ENCODE data around the gene CDH11. TPM values are rescaled to one million over a fixed set of nuclear protein-coding genes. Genes with fewer than 3 reads are reported as not detected.
A peak's percentile ranks its signal among the peaks of the same experiment; 100 is the strongest.

CDH11 gene
- polyA plus RNA-seq, 1 donor: 41.9 TPM

DNA sequence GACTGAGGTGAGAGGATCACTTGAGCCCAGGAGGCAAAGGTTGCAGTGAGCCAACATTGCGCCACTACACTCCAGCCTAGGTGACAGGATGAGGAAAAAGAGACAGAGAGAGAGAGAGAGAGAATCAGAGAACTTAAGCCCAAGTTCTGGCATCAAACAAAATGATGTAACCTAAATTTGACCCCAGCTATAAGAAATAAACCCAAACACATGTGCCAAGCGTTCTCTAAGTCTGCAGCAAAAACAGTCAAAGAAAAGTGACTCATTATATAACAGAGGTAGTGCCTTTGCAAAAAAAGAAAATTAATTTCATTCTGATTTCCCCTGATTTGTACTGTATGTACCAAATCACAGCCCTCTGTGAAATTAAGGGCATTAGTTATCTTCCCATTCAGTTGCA is 89.5 kb downstream of the CDH11 start:
- DNase-seq: no peak

DNA sequence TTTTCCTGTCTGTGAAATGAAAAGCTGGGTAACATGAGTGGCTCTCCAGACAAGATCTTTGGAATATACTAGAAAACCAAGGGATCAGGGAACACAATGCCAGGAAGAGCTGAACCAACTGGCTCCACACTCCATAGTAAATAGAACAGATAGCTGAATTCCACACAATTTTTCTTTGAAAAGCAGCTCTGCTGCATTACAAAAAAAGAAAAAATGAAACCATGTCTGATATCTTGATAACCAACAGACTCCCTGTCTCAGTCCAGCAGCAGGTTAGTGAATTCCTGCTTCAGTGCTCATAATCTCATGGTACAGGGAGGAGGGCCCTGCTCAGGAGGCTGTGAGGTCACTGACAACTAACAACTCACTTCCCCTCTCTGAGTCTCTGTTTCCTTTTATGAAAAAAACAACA is 97.1 kb downstream of the CDH11 start:
- no peak for DNase-seq

DNA sequence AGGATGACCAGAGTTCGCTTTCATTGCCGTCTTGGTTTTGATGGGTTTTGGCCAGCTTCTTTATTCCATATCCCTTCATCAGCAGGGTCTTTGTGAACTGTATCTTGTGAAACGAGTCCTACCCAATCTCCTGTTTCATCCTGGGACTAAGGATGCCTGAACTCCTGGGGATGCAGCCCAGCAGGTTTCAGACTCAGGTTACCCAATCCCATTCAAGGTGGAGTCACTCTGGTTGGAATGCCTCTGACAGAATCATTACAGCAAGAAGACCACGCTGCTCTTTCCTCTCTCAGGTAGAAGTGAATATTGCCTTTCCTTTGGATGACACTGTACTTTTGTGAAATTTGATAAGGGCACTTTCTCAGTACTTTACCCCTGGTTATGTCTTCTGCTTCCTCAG is 98.1 kb downstream of the CDH11 start:
- DNase-seq: no peak

DNA sequence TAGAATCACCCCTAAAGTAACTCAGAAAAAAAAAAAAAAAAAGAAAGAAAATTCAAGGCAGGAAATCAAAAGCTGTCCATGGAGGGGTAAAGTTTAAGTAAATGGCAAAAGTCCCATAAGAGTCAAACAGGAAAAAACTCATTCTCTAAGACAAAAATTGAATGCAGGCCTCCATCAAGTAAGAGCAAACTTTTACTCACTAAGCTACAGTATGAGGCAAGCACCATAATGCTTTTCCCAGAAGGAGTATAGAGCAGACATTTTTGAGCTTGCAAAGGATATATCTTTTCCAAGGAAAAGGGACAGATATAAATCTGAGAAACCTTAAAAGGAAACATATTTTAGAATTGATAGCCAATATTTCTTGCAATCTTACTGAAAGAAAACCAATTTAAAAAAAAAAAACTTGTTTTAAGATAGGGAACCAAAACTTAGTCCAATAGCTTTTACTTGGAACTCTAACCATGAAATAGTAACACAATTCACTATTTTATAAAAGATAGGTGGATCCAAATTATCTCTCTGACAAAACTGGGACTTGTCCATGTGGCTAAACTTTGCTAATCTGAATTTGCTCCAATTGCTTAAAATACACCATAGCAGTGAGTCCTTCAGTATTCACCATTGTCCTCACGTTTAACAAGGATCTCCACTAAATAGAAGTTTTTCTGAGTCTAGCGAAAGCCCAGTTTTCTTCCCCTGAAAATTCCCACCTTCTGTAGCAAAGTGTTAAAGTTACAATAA is 99.8 kb downstream of the CDH11 start:
- peak; percentile 39 for DNase-seq

DNA sequence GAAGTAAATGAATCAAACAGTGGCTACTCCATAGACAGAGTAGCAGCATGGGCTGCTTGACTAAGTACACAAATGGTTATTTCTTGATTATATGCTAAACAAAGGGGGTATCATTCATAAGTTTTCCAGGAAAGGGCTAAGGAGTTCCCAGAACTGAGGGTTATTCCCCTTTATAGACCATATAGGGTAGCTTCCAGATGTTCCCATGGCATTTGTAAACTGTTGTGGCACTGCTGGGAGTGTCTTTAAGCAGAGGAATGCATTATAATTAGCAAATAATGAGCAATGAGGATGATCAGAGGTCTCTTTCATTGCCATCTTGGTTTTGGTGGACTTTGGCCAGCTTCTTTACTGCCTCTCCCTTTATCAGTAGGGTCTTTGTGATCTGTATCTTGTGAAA is 105.1 kb downstream of the CDH11 start:
- no peak for DNase-seq

DNA sequence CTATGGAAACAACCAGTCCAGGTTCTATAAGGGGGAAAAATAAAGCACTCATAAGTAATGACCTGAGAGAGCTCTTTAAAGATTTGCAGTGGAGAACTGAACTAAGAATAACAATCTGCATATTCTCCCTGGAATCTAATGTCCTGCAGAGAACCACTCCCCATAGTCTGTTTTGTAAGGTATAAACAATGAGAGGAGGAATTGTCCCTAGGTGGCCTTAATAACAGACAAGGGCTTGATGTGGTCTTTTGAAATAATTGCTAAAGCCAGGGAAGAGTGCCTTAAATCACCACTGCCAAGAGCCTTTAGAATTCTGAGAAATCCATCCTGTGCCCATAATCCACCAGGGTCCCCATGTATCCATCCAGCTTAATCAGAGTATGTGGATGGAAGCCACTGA is 106.3 kb downstream of the CDH11 start:
- no peak for DNase-seq

DNA sequence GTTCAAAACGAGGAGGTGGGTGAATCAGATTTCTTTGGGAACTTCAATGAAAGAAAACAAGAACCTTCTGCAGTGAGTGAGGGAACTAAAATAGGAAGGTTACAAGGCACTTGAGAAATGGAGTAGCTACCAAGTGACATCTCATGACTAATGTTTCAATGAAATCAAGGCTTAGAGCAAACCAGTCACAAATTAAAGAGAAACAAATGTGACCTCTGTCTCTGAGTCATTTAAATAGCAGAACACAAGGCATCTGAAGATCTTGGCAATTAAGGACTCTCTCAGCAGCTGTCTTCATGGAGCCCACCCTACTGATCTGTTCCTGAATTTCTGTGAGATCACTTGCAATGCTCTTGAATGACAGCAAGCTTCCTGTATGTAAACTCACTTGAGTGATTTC is 109.5 kb downstream of the CDH11 start:
- no peak for DNase-seq

DNA sequence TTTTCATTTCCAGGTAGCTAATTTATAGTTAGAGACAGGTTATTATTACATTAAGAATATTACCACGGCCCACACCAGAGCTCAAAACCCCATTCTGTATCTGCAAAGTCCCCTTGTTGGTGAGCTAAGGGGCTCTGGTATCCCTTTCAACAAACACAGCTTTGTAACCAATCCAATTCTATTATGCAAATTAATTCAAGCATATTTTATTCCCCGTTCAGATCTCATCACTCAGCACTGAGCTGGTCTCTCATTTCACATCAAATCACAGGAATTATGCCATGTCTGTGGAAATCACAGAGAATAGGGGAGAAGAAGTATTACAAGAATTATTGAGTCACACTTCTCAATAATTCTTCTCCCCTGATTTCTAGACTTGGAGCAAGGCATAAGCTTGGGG is 111.7 kb downstream of the CDH11 start:
- no peak for DNase-seq

DNA sequence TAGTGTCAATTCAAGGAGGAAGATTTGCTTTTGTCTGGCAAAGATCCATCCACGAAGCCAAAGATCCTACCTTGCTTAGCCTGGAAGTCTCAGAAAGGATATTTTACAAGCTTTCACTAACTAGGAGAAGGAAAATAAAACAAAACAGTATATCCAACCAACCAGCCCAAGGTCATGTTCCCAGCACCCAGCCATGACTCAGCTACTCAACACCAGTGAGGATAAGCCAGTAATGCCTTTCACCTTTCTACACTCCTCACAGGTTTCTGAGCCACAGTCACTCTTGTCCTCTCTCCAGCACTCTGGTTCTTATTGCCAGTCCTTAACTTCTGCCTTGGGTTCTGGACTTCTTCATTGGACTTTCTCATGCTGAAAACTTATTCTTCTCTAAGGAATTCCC is 116.2 kb downstream of the CDH11 start:
- DNase-seq: no peak

DNA sequence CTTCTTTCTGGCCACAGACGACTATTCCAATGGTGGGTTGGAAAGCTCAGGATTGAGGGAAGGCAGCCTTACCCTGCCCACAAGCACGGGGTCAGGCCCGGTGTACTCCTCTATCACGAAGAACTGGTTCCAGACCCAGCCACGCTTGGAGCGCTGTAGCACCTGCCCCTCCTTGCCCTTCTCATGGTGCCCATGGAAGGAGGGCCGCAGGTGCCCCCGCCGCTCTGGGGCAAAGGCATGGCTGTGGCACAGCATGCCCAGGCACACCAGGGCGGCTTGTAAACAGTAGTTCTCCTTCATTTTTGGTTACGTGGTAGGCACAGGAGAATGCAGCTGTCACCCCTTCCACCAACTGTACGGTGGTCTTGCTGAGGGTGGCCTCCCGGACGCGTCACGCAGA is 117.3 kb downstream of the CDH11 start:
- DNase-seq: no peak

DNA sequence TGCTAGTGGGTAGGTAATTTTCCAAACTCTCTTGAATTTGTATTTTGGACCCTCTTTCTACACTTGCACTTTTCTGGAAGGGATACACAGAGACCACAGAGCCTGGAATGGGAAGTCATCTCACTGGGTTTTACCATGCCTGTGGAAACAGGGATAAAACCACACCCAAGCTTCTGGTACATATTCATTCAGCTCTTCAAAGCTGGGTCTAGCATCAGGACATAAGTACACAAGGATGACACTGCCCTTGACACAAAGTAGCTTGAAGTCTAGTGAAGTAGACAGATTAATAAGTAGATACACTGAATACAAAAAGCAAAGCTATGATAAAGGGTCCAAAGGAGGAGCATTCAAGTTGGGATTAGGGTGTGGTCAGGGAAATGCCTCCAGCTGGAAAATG is 118.2 kb downstream of the CDH11 start:
- no peak for DNase-seq

DNA sequence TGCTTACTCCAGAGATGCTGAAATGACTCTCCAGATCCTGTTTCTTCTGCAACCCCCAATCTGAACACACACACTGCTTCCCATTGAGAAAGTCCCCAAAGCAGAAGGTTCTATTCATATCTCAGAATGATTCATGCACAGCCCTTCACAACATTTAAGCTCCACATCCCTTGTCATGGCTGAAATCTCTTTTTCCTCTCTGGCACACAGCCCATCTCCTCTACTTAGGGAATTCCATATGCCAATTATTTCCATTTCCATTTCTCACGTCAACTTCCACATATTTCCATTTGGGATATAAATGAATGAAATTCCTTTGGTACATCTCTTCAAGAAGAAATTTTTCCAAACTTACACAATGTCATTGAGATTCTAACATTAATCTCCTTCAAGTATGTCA is 119.6 kb downstream of the CDH11 start:
- DNase-seq: peak; percentile 27

DNA sequence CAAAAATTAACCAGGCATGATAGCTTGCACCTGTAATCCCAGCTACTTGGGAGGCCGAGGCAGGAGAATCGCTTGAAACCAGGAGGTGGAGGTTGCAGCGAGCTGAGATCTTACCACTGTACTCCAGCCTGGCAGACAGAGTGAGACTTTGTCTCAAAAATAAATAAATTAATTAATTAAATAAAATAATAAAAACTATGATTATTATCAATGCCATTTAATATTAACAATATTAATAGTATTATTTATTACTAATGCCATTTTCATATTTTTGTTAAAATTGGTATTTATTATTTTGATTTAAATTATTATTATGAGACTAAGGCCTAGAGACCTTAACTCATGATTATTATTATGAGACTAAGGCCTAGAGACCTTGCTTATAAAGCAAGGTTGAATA is 121.2 kb downstream of the CDH11 start:
- DNase-seq: no peak

DNA sequence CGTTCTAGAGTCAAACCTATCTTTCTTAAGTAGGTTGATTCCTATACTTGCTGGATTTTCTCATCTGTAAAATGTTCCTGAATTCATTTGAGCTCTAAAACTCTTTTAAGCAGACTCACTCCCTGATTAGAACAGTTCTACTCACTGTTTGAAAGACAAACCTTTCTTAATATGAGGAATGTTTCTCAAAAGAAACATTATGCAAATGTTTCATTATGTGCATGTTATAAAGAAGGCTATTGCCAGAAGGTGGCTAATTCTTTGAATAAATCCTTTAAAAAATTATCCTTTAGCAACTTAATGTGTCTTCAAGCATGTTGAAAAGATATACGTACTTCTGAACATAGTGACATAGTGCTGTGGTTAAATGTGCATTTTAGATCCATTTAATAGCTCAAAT is 124.1 kb downstream of the CDH11 start:
- no peak for DNase-seq

DNA sequence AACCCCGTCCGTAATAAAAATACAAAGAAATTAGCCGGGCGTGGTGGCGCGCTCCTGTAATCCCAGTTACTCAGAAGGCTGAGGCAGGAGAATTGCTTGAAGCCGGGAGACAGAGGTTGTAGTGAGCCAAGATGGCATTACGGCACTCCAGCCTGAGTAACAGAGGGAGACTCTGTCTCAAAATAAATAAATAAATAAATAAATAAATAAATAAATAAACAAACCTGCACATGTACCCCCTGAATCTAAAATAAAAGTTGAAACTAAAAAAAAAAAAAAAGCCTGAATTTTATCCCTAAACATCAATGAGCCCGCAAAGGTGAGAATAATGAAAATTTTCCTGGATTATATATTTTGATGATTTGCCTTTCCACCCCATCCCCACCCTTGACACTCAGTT is 124.7 kb downstream of the CDH11 start:
- DNase-seq: no peak

DNA sequence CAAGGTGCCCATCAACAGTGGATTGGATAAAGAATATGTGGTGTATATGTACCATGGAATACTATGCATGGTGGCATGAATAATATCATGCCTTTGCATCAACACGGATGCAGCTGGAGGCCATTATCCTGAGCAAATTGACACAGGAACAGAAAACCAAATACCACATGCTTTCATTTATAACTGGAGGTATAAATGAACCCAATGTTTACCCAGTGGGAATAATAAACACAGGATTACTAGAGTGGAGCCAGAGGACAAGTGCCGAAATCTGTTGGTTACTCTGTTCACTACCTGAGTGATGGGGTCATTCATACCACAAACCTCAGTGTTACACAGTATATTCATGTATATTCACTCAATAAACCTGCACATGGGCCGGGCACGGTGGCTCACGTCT is 125.2 kb downstream of the CDH11 start:
- DNase-seq: no peak

DNA sequence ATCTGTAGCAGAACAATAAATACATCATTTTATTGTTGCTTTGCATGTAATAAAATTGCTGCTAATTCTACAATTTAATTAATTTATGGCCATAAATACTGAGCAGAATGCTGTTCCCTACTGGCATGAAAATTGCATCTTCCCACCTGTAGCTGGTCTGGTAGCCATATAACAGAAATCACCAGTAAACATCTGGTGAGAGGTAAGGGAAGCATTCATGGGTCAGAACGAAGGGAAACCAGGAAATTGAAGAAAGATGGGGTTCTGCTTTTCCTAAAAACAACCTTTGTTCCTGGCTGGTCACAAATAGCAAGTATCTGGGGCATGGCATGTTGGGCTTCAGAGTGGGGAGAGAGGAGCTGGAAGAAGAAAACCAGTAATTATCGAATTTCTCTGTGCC is 128.4 kb downstream of the CDH11 start:
- DNase-seq: no peak

DNA sequence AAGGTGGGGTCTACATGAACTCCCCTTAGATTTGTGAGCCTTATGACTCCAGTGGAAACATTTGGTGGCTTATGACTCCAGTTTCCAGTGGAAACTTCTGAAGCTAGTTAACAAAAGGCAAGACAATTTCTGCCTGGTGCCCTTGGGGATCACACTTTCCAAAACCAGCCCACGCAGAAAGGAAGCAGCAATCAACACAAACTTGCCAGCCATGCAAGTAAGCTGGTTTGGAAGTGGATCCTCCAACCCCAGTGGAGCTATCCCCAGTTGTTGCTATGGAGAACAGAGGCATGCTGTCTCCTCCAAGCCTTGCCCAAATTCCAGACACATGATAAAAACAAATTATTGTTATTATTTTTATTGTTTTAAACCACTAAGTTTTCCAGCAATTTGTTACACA is 130.9 kb downstream of the CDH11 start:
- DNase-seq: no peak

DNA sequence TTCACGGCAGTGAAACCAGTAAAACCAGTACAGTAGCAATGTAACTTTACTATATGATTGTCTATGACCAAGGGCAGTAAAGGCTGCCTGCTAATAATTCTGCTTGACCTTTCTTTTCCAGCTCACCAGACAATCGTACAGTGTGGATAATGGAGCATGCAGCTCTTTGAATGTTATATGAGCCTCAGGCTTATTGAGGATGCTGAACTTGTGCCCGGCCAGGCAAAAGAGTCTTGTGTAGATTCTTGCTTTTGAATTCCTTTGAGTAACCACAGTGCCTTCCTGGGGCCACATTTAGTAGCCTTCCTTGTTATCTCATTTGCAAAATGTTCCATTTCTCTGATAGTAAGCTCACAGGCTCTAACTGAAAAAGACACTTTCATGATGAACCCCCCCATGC is 131.8 kb downstream of the CDH11 start:
- DNase-seq: no peak

DNA sequence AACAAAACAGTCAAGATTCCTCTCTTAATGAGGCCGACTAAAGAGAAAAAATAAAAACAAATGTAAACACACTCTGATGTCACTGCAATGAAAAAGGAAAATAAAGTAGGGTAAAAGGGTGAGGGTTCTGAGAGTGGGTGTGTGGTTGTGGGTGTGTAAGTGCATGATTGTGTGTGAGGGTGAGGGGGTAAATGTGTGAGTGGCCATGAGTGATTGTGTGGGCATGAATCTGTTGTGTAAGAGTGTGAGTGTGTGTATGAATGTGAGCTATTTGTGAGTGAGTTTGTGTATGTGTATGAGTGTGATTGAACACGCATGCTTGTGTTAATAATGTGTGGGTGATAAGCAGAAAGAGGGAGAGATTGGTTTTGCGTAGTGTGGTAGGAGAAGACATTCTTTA is 132.8 kb downstream of the CDH11 start:
- no peak for DNase-seq

DNA sequence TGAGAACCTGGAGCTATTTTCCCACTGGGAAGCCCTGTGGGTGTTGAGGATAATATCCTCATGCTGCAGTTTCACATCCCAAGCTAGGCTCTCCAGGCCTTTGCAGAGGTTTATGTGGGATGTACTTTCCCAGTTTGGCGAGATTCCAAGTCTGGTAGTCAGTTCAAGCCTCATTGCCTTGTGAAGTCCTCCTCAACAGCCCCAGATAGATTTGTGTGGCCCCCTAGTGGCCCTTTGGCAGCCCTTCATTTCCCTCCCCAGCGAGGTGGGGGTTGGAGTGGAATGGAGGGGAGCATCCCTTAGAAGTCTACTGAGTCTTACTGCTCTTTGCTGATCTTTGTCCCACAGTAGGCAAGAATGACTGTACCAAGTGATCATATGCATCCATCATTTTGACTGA is 137.9 kb downstream of the CDH11 start:
- peak; percentile 36 for DNase-seq

DNA sequence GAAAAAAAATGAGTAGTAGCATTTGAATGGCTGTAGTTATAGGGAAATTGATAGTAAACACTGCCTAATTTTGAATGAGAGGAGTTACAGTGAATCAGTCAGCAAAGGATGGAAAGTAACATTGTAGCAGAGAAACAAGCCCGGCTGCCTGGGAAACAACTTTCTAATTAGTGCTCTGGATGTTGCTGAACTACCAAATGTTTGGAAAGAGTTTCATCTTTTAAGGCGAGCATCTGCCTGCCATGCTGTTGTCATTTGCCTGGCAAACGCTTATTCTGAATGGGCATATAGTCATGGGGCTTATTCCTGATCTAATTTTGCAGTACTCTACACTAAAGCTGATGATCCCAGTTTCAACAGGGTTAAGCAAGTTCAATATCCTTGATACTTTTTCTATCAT is 138.6 kb downstream of the CDH11 start:
- no peak for DNase-seq

DNA sequence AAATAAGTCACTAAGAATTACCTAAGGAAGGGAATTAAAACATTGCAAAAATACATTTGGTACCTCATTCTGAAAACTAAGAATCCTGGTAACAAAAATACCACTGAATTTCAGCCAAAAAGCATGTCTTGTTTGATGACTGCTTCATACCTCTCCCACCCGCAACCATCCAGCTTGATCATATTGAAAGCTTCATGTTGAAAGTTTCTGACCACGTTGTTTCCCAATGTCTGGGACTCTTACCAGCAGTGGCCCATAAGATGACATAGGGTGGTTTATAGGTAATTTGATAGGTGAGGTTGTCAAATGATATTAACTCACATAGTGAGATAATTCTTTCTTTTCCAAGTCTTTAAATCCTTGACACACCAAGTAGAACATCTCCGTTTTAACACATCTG is 139.3 kb downstream of the CDH11 start:
- DNase-seq: no peak

DNA sequence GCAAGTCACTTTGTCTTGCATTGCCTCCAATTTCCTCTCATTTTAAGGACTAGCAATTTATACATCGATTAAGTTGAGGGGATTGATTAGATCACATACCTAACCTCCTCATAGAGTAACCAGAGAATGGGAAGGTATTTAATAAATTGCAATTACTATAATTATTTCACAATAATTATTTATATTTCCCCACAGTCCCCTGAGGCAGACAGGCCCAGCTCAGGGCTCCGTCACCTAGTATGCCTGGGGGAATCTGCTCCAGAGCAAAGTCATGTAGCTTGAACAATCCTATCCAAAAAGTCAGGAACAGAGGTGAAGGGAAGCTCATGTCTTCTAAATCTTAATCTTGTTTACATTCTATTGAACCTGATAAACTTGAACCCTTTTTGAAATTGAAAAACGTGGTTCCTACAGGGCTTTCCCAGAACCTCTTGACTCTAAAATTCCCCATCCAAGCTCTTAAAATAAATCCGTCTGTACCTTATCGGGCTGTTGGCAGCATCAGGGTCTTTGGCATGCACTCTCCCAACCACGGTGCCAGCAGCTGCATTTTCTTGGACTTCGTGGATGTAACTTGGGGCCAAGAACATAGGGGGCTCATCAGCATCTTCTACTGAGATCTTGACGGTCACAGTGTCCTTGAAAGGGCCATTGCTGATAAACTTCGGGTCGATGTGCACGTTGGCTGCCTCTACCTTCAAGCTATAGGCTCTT is 140.1 kb downstream of the CDH11 start:
- DNase-seq: no peak
